ENCODE results near the gene NINJ2. TPM values are rescaled to one million over a fixed set of nuclear protein-coding genes. Genes with fewer than 3 reads are reported as not detected.

Gene NINJ2
- total and polyA plus RNA-seq, 10 of the 15 experiments (the other 5 are each of a cell fraction or from before 2014, with no cell fraction given) = 8.9 to 51.6 (median 21.3) TPM

DNA sequence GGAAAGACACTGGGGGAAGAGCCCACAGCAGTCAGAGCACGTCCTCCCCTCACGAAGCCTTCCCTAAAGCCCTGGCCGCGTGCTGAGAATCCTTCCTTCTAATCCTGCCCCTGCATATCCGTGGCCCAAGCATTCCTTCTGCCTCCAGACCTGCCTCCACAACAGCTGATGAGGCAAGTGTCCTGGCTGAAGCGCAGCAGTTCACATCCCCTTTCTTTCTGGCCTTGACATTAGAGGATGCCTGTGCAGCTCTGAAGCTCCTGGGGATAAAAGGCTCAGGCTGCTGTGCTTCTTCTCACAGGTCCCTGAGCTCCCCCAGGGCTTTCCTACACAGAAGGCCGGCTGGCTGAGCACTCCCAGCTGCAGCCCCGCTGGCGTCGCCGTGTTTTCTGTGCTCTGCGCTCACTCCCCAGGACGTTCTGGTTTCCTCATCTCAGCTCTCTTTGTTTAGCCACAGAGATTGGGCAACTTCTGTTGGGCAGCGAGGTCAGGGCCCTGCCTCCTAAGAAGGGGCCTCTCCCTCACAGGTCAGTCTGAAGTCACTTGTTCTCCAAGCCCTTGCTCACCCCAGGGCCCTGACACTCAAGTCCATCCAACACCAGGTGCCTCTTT lies 45.8 kb downstream of the NINJ2 start:
- H2AFZ ChIP-seq (ENCODE audit: control insufficient read depth, low read depth, low read length) = no peak overlapping the region
- H3K79me2 ChIP-seq (ENCODE audit: control insufficient read depth, insufficient read depth, low read length) = no peaks in the 10 kb centered on the region
- H3K4me1 ChIP-seq (ENCODE audit: control insufficient read depth, insufficient read depth, low read length) = 0 out of 2 replicates have a peak, but pooled peaks cover 4% of the 10 kb centered on the region
- ChIA-PET SMC1A (ENCODE audit: uncharacterized antibody, unreplicated experiment) (interaction anchor here (0.9 to 5.2 kb wide), 4 partner anchors 64 to 198 kb away, joined by 4 to 71 read pairs (median 49); partner anchors contain the start of gene WNK1), RAD21 (ENCODE audit: unreplicated experiment) (interaction anchor here (1.7 to 4.1 kb wide), 2 partner anchors 134 to 197 kb away, joined by 6 to 65 read pairs; partner anchors contain the start of gene WNK1), CTCF (interaction anchor here (0.7 to 4.0 kb wide), 3 partner anchors 133 to 268 kb away, joined by 3 to 85 read pairs (median 60); partner anchors contain the start of gene WNK1), POLR2A (interaction anchor here (0.6 kb wide), 1 partner anchor 60 kb away, joined by 4 read pairs; no protein-coding TSS in a partner anchor)
- no peak overlapping the region for H3K4me2 ChIP-seq (ENCODE audit: control insufficient read depth, insufficient read depth)
- TF ChIP-seq SMC3 (IDR thresholded peaks at IDR 0.05; ENCODE audit: borderline replicate concordance, low read length) (no peak), ETV6 (conservative IDR thresholded peaks at IDR 0.05 in 1 of 2, IDR thresholded peaks at IDR 0.05 in 1 of 2; ENCODE audit: borderline replicate concordance in 1 of 2, low read depth in 1 of 2) (no peak)
- H3K9me3 ChIP-seq (replicated peaks; ENCODE audit: control insufficient read depth, insufficient read depth, low read length) = no peaks in the 10 kb centered on the region
- in situ Hi-C loops (cut with MboI) = no loop called here
- BruUV-seq (replicated peaks) = no TSS peak
- no peaks in the 10 kb centered on the region for H4K20me1 ChIP-seq (ENCODE audit: control insufficient read depth, insufficient read depth)
- FAIRE-seq (no peak), DNase-seq (ENCODE audit: low read depth, low spot score) (no peak), ATAC-seq (no peak)
- 97% methylated on average over 14 of the region's 14 CpGs for WGBS (ENCODE audit: insufficient coverage, insufficient replicate concordance, low lambda C conversion rate, missing lambda C conversion rate)
- H3K36me3 ChIP-seq (ENCODE audit: control insufficient read depth in 2 of 2, insufficient read depth in 2 of 2, low read length in 1 of 2) = no peaks in the 10 kb centered on the region
- no peaks in the 10 kb centered on the region for H3K27me3 ChIP-seq (replicated peaks in 1 of 2; ENCODE audit: control insufficient read depth in 2 of 2, insufficient read depth in 2 of 2, low read length in 1 of 2)
- intact Hi-C loops (cut with micrococcal nuclease; ENCODE audit: unreplicated experiment) = no loop called here
- no peak overlapping the region for H3K27ac ChIP-seq (ENCODE audit: control insufficient read depth, insufficient read depth)
- H3K4me3 ChIP-seq = no peak overlapping the region
- no peak overlapping the region for H3K9ac ChIP-seq (ENCODE audit: control insufficient read depth, insufficient read depth, low read length)

DNA sequence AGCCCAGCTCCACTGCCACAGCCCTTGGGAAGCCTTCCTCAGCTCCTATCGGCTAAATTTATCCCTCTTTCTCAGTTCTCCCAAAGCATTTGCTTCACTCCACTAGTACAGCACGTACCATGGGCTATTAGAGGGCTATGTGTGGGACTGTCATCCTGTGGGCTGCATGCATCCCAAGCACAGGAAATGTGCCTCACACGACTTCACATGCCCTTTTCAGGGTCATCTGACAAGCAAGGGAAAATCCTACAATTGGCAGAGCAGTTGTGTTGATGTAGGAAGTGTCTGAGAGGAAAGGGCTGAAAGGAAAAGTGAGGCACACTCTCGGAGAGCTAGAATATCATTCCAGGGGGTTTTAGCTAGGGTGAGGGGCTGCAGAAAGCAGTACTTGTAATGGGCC lies 47.6 kb downstream of the NINJ2 start:
- H3K79me2 ChIP-seq (ENCODE audit: control insufficient read depth, insufficient read depth, low read length) = no peaks in the 10 kb centered on the region
- DNase-seq (ENCODE audit: low read depth, low spot score) (no peak), ATAC-seq (no peak), FAIRE-seq (no peak)
- ChIA-PET RAD21 (ENCODE audit: unreplicated experiment) (interaction anchor here (1.0 to 4.1 kb wide), 20 partner anchors 11 to 477 kb away, joined by 3 to 65 read pairs (median 7); partner anchors contain the start of gene WNK1), CTCF (interaction anchor here (0.6 to 4.0 kb wide), 26 partner anchors 9 to 336 kb away, joined by 3 to 85 read pairs (median 5); partner anchors contain the start of genes RAD52 and WNK1), POLR2A (interaction anchor here (0.6 to 2.2 kb wide), 6 partner anchors 9 to 968 kb away, joined by 3 to 18 read pairs (median 5); no protein-coding TSS in a partner anchor), SMC1A (ENCODE audit: uncharacterized antibody, unreplicated experiment) (interaction anchor here (0.7 to 5.2 kb wide), 23 partner anchors 10 to 500 kb away, joined by 3 to 71 read pairs (median 7); partner anchors contain the start of gene WNK1)
- in situ Hi-C loops (cut with MboI) (no loop called here), intact Hi-C loops (cut with micrococcal nuclease; ENCODE audit: unreplicated experiment) (no loop called here)
- no peak overlapping the region for H2AFZ ChIP-seq (ENCODE audit: control insufficient read depth, low read depth, low read length)
- no peak overlapping the region for H3K9ac ChIP-seq (ENCODE audit: control insufficient read depth, insufficient read depth, low read length)
- TF ChIP-seq CHD4 (IDR thresholded peaks at IDR 0.05) = no peak
- no peak overlapping the region for H3K27ac ChIP-seq (ENCODE audit: control insufficient read depth, insufficient read depth)
- H3K4me2 ChIP-seq (ENCODE audit: control insufficient read depth, insufficient read depth) = no peak overlapping the region
- no peaks in the 10 kb centered on the region for H3K27me3 ChIP-seq (replicated peaks in 1 of 2; ENCODE audit: control insufficient read depth in 2 of 2, insufficient read depth in 2 of 2, low read length in 1 of 2)
- no peaks in the 10 kb centered on the region for H3K9me3 ChIP-seq (replicated peaks; ENCODE audit: control insufficient read depth, insufficient read depth, low read length)
- H3K4me1 ChIP-seq (ENCODE audit: control insufficient read depth, insufficient read depth, low read length) = peaks cover 4% of the 10 kb centered on the region; the same call in 1 of the 2 replicates
- H4K20me1 ChIP-seq (ENCODE audit: control insufficient read depth, insufficient read depth) = no peaks in the 10 kb centered on the region
- BruUV-seq (replicated peaks) = no TSS peak
- no peak overlapping the region for H3K4me3 ChIP-seq
- 74% methylated on average over 4 of the region's 4 CpGs for whole genome bisulfite sequencing (ENCODE audit: insufficient coverage, insufficient replicate concordance, low lambda C conversion rate, missing lambda C conversion rate)
- no peaks in the 10 kb centered on the region for H3K36me3 ChIP-seq (ENCODE audit: control insufficient read depth in 2 of 2, insufficient read depth in 2 of 2, low read length in 1 of 2)

Data from GM12878 (cell line).